ENCODE measurements around the gene DDX60.
"Not testable (repeated sequence)": the region's sequence is repeated elsewhere in the genome, so short reads cannot be mapped to it uniquely, and the experiment has no call there.

DDX60 gene

GRCh38 chr4:168318266-168318895 is at the start of gene DDX60:
DDX60 (minus strand) TSS chr4:168318752; CDS start chr4:168311259, 7,493 bp downstream.
- peak; percentile 9 for DNase-seq (ENCODE audit: low read depth)

- DNase-seq (ENCODE audit: low read depth), result no peak
Observed at GRCh38 chr4:168367065-168367464, 48.5 kb upstream of the DDX60 start.

- no peak for DNase-seq (ENCODE audit: low read depth)
Observed at GRCh38 chr4:168362025-168362401, 43.5 kb upstream of the DDX60 start.

GRCh38 chr4:168361365-168362024 is 42.9 kb upstream of the DDX60 start:
- DNase-seq (ENCODE audit: low read depth), result no peak

GRCh38 chr4:168360271-168360670 is 41.7 kb upstream of the DDX60 start:
- DNase-seq (ENCODE audit: low read depth), result no peak

GRCh38 chr4:168357941-168358340 is 39.4 kb upstream of the DDX60 start:
- no peak for DNase-seq (ENCODE audit: low read depth)

GRCh38 chr4:168353746-168354145 is 35.2 kb upstream of the DDX60 start:
- no peak for DNase-seq (ENCODE audit: low read depth)

- DNase-seq (ENCODE audit: low read depth), result no peak
Observed at GRCh38 chr4:168337550-168337940, 19.0 kb upstream of the DDX60 start.

- no peak for DNase-seq (ENCODE audit: low read depth)
Observed at GRCh38 chr4:168336837-168337549, 18.4 kb upstream of the DDX60 start.

- no peak for DNase-seq (ENCODE audit: low read depth)
Observed at GRCh38 chr4:168335621-168336020, 17.1 kb upstream of the DDX60 start.

GRCh38 chr4:168334053-168334452 is 15.5 kb upstream of the DDX60 start:
- no peak for DNase-seq (ENCODE audit: low read depth)

- DNase-seq (ENCODE audit: low read depth), result not testable (repeated sequence)
Observed at GRCh38 chr4:168330575-168330974, 12.0 kb upstream of the DDX60 start.

GRCh38 chr4:168325591-168325990 is 7.0 kb upstream of the DDX60 start:
- DNase-seq (ENCODE audit: low read depth), result no peak

GRCh38 chr4:168321006-168321405 is 2.5 kb upstream of the DDX60 start:
- DNase-seq (ENCODE audit: low read depth), result no peak

- no peak for DNase-seq (ENCODE audit: low read depth)
Observed at GRCh38 chr4:168319486-168320019, 1.0 kb upstream of the DDX60 start.

- DNase-seq (ENCODE audit: low read depth), result no peak
Observed at GRCh38 chr4:168317621-168318020, 931 bp downstream of the DDX60 start.

- no peak for DNase-seq (ENCODE audit: low read depth)
Observed at GRCh38 chr4:168309781-168310180, 8.8 kb downstream of the DDX60 start.

GRCh38 chr4:168308912-168309311 is 9.6 kb downstream of the DDX60 start:
- DNase-seq (ENCODE audit: low read depth), result no peak

- DNase-seq (ENCODE audit: low read depth), result no peak
Observed at GRCh38 chr4:168306476-168306875, 12.1 kb downstream of the DDX60 start.

- DNase-seq (ENCODE audit: low read depth), result no peak
Observed at GRCh38 chr4:168304744-168305459, 13.7 kb downstream of the DDX60 start.

GRCh38 chr4:168303430-168303829 is 15.1 kb downstream of the DDX60 start:
- not testable (repeated sequence) for DNase-seq (ENCODE audit: low read depth)

GRCh38 chr4:168293386-168293975 is 25.1 kb downstream of the DDX60 start:
- DNase-seq (ENCODE audit: low read depth), result no peak

Measured in CMK (cell line).